GM12878 (cell line): ENCODE data around the gene IGFALS. TPM values are rescaled to one million over a fixed set of nuclear protein-coding genes. Genes with fewer than 3 reads are reported as not detected.

Source experiments
- ATAC-seq: fragments of 200-7000 bp; cut with Tn5 transposase; 3 replicates; pipeline ENCODE4 v1.9.1; 2020; ENCODE audit warnings: mild to moderate bottlenecking, moderate library complexity
- BruUV-seq: library from RNA; stranded (reverse); fragments of 400-500 nt; replicated peaks from 2 replicates; lab custom pipeline; 2021; lab: Mats Ljungman, UMichigan
- CTCF ChIA-PET: fragments of 300-600 bp; sonication (Branson Sonifier 250); formaldehyde crosslinking; extraction: SDS; loops from one replicate; lab custom pipeline; 2021; ENCODE audit warnings: inconsistent platforms; lab: Yijun Ruan, JAX
- POLR2A ChIA-PET: fragments of 350-600 bp; formaldehyde crosslinking; extraction: SDS; loops from one replicate; lab custom pipeline; 2021; ENCODE audit warnings: inconsistent platforms; lab: Charles Lee
- RAD21 ChIA-PET: fragments of 300-600 bp; sonication (Branson Sonifier 250); formaldehyde crosslinking; loops from one replicate; lab custom pipeline; 2023; ENCODE audit warnings: antibody characterized with exemption; ENCODE audit not compliant: unreplicated experiment; lab: Charles Lee
- SMC1A ChIA-PET: fragments of 300-600 bp; sonication (Branson Sonifier 250); formaldehyde crosslinking; loops from one replicate; lab custom pipeline; 2023; ENCODE audit not compliant: unreplicated experiment, uncharacterized antibody; lab: Charles Lee
- DNase-seq: peaks from one replicate; pipeline ENCODE4 v3.0.0-alpha.2; 2011; ENCODE audit warnings: low read depth, low spot score
- FAIRE-seq: peaks from 3 replicates; lab custom pipeline; 2011; peaks lifted over from hg19 to GRCh38; lab: Jason Lieb, UNC
- H2AFZ ChIP-seq: 2 replicates; pipeline ENCODE4 v1.6.0; 2011; ENCODE audit warnings: low read depth, low read length, control low read depth; ENCODE audit not compliant: control insufficient read depth
- H3K27ac ChIP-seq: 2 replicates; pipeline ENCODE4 v1.5.1; 2011; ENCODE audit warnings: control low read depth; ENCODE audit not compliant: control insufficient read depth, insufficient read depth
- H3K27me3 ChIP-seq, 2 experiments: replicated peaks in 1 of 2; 2 replicates each; pipeline versions ENCODE4 v1.6.0 to v1.6.1; 2011; ENCODE audit warnings: low read length in 1 of 2; ENCODE audit not compliant: control insufficient read depth in 2 of 2, insufficient read depth in 2 of 2
- H3K36me3 ChIP-seq, 2 experiments: 2 replicates each; pipeline ENCODE4 v1.5.1; 2011; ENCODE audit warnings: low read length in 1 of 2; ENCODE audit not compliant: control insufficient read depth in 2 of 2, insufficient read depth in 2 of 2
- H3K4me1 ChIP-seq: 2 replicates; pipeline ENCODE4 v1.6.1; 2011; ENCODE audit warnings: mild to moderate bottlenecking, low read length, moderate library complexity, mixed read lengths; ENCODE audit not compliant: control insufficient read depth, insufficient read depth
- H3K4me2 ChIP-seq: 2 replicates; pipeline ENCODE4 v1.6.0; 2011; ENCODE audit warnings: control low read depth; ENCODE audit not compliant: control insufficient read depth, insufficient read depth
- H3K4me3 ChIP-seq: fragments of 200-600 bp; sonication (generic); 2 replicates; pipeline ENCODE4 v1.5.1; 2016
- H3K79me2 ChIP-seq: 2 replicates; pipeline ENCODE4 v1.6.0; 2011; ENCODE audit warnings: low read length; ENCODE audit not compliant: control insufficient read depth, insufficient read depth
- H3K9ac ChIP-seq: 2 replicates; pipeline ENCODE4 v1.8.0; 2011; ENCODE audit warnings: low read length, control low read depth, mixed read lengths; ENCODE audit not compliant: control insufficient read depth, insufficient read depth
- H3K9me3 ChIP-seq: replicated peaks from 3 replicates; pipeline ENCODE4 v1.5.1; 2011; ENCODE audit warnings: mild to moderate bottlenecking, low read length; ENCODE audit not compliant: control insufficient read depth, insufficient read depth
- H4K20me1 ChIP-seq: 2 replicates; pipeline ENCODE4 v1.6.0; 2011; ENCODE audit not compliant: control insufficient read depth, insufficient read depth
- BRCA1 ChIP-seq: IDR thresholded peaks from 2 replicates; pipeline ENCODE4 v1.6.1; 2011; ENCODE audit warnings: low read depth, low read length, improper control_type of control experiment
- CHD1 ChIP-seq: IDR thresholded peaks from 2 replicates; pipeline ENCODE4 v1.6.1; 2012; ENCODE audit warnings: low read depth, low read length, improper control_type of control experiment
- ETV6 ChIP-seq, 2 experiments: fragments of 450-650 bp in 1 of 2; IDR thresholded peaks in 1 of 2; conservative IDR thresholded peaks in 1 of 2; 2 replicates each; pipeline ENCODE4 v1.6.1; 2014; ENCODE audit warnings: antibody characterized with exemption in 1 of 2, borderline replicate concordance in 1 of 2, low read depth in 1 of 2, mild to moderate bottlenecking in 1 of 2, moderate library complexity in 1 of 2
- GATAD2B ChIP-seq: fragments of 450-650 bp; conservative IDR thresholded peaks from 2 replicates; pipeline ENCODE4 v1.6.1; 2017; ENCODE audit warnings: low read depth, mild to moderate bottlenecking, moderate library complexity
- KDM1A ChIP-seq: fragments of 200-600 bp; sonication (generic); IDR thresholded peaks from 2 replicates; pipeline ENCODE4 v1.6.1; 2016; ENCODE audit warnings: borderline replicate concordance
- POU2F2 ChIP-seq: IDR thresholded peaks from 3 replicates; pipeline ENCODE4 v1.6.1; 2011; ENCODE audit warnings: low read depth, mild to moderate bottlenecking, low read length, borderline replicate concordance
- SPI1 ChIP-seq: IDR thresholded peaks from 2 replicates; pipeline ENCODE4 v1.6.1; 2011; ENCODE audit warnings: low read depth, mild to moderate bottlenecking, low read length, moderate library complexity, borderline replicate concordance; ENCODE audit not compliant: insufficient read depth
- TBL1XR1 ChIP-seq: IDR thresholded peaks from 2 replicates; pipeline ENCODE4 v1.6.1; 2012; ENCODE audit warnings: low read depth, low read length, improper control_type of control experiment
- TCF7 ChIP-seq: IDR thresholded peaks from 2 replicates; pipeline ENCODE4 v1.6.1; 2014; ENCODE audit warnings: antibody characterized with exemption, borderline replicate concordance
- ZNF207 ChIP-seq: fragments of 450-650 bp; IDR thresholded peaks from 2 replicates; pipeline ENCODE4 v1.6.1; 2014; ENCODE audit warnings: antibody characterized with exemption, mild to moderate bottlenecking, borderline replicate concordance
- WGBS: methylation state at CpG from one replicate; pipeline ENCODE4 v1.1.6; 2016; ENCODE audit warnings: low lambda C conversion rate; ENCODE audit not compliant: insufficient replicate concordance, insufficient coverage; ENCODE audit errors: missing lambda C conversion rate; 5-methylcytosine and 5-hydroxymethylcytosine counted together
- in situ Hi-C: fragments of 300-500 bp; cut with MboI; formaldehyde crosslinking; loops from 9 replicates; pipeline ENCODE4 v1.14.3; 2018; ENCODE audit warnings: mixed read lengths
- intact Hi-C: fragments of 100-400 bp; cut with micrococcal nuclease; formaldehyde crosslinking; loops from one replicate; pipeline ENCODE4 v1.14.2; 2022; ENCODE audit not compliant: unreplicated experiment
- polyA plus RNA-seq, 11 experiments: library from polyadenylated mRNA; depleted of rRNA in 4 of 11; unstranded in 6 of 11; stranded (reverse) in 5 of 11; fragments of >200 nt; fragmentation: Nextera tagmentation in 4 of 11; fragmentation: Illumina TruSeq in 1 of 11; extraction: Ambion mirVana in 4 of 11; extraction: Trizol in 1 of 11; gene quantifications; 1 replicate in 1 of 11; 2 replicates in 10 of 11; pipeline versions ENCODE4 v1.2.1 to v1.2.3, GENCODE V29; 2011 to 2016; ENCODE audit warnings: inconsistent platforms in 2 of 11, missing spikeins in 2 of 11, low read depth in 1 of 11
- total RNA-seq, 4 experiments: library from RNA; depleted of rRNA in 3 of 4; stranded (reverse); fragments of >200 nt in 3 of 4; fragmentation: Illumina TruSeq in 1 of 4; extraction: Trizol in 1 of 4; gene quantifications; 2 replicates each; pipeline versions ENCODE4 v1.2.1 to v1.2.3, GENCODE V29; 2013 to 2021
- TF ChIP-seq, protein P1 (sequence below): fragments of 450-650 bp; conservative IDR thresholded peaks from 2 replicates; pipeline ENCODE4 v1.6.1; 2017; ENCODE audit warnings: mild to moderate bottlenecking, moderate library complexity
- TF ChIP-seq, protein P2 (sequence below): IDR thresholded peaks from 2 replicates; pipeline ENCODE4 v1.6.1; 2012; ENCODE audit warnings: low read depth, low read length, improper control_type of control experiment
- TF ChIP-seq, protein P3 (sequence below): fragments of 450-650 bp; IDR thresholded peaks from 2 replicates; pipeline ENCODE4 v1.6.1; 2018; ENCODE audit warnings: mild to moderate bottlenecking, low read depth, moderate library complexity; ENCODE audit not compliant: partially characterized antibody
- TF ChIP-seq, protein P4 (sequence below): fragments of 450-650 bp; IDR thresholded peaks from 2 replicates; pipeline ENCODE4 v1.6.1; 2017; ENCODE audit warnings: mild to moderate bottlenecking, moderate library complexity

Gene IGFALS
- total and polyA plus RNA-seq, 10 of the 15 experiments (the other 5 are each of a cell fraction or from before 2014, with no cell fraction given), result 0.04 to 0.11 TPM; not detected in 8

DNA sequence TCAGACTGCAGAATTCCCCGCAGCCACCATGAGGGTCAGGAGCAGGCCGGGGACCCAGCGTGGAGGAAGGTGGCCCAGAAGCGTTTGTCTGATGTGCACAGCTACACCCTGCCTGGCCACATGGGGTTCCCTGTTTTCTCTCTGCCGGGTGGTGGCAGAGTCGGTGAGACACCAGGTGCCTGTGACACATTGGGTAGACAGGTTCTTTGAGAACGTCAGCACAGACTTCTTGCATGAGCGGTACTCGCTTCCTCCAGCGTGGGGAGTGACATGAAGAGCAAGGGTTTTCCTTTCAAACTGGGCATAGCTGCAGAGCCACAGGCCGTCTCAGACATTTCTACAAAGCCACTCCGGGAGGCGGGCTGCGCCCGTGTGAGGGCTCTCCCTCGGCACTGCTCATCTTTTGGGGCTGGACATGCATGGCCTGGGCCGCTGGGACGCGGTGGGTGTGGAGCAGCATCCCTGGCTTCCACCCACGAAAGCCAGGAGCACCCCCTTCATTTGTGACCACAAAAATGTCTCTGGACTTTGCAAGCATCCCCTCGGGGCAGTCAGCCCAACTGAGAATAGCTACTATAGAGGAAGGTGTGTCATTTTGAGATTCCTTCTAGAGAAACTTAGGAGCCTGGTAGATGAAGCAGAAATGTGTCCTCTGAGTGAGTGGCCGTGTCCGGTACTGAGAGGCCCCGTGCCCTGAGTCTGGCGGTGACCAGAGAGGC, 48.2 kb downstream of the IGFALS start:
- ChIA-PET CTCF (no interaction called here), RAD21 (no interaction called here), SMC1A (interaction anchor here (1.0 kb wide), 1 partner anchor 21 kb away, joined by 3 read pairs; no protein-coding TSS in a partner anchor), POLR2A (no interaction called here)
- Histone ChIP-seq H3K9me3 (no peaks in the 10 kb centered on the region), H3K79me2 (no peaks in the 10 kb centered on the region), H3K27me3 (no peaks in the 10 kb centered on the region), H3K36me3 (peaks cover 6 to 13% of the 10 kb centered on the region in 2 experiments), H3K4me3 (no peak overlapping the region), H3K27ac (no peak overlapping the region), H4K20me1 (no peaks in the 10 kb centered on the region), H3K9ac (no peak overlapping the region), H3K4me2 (no peak overlapping the region), H2AFZ (no peak overlapping the region), H3K4me1 (no peaks in the 10 kb centered on the region)
- TSS peak; percentile 48 for BruUV-seq
- 82% methylated on average over 23 of the region's 25 CpGs for WGBS
- in situ Hi-C loops, result no loop called here
- no peak for FAIRE-seq
- intact Hi-C loops, result no loop called here
- no peak for DNase-seq
- no peak for ATAC-seq
- TF ChIP-seq TBL1XR1 (no peak), GATAD2B (no peak), ZNF207 (no peak), SPI1 (no peak), TCF7 (no peak), KDM1A (no peak), POU2F2 (no peak), BRCA1 (no peak), CHD1 (no peak), ETV6 (conservative IDR thresholded peaks at IDR 0.05 in 1 of 2, IDR thresholded peaks at IDR 0.05 in 1 of 2; ENCODE audit: borderline replicate concordance in 1 of 2, low read depth in 1 of 2) (no peak)
- TF ChIP-seq, protein P1, sequence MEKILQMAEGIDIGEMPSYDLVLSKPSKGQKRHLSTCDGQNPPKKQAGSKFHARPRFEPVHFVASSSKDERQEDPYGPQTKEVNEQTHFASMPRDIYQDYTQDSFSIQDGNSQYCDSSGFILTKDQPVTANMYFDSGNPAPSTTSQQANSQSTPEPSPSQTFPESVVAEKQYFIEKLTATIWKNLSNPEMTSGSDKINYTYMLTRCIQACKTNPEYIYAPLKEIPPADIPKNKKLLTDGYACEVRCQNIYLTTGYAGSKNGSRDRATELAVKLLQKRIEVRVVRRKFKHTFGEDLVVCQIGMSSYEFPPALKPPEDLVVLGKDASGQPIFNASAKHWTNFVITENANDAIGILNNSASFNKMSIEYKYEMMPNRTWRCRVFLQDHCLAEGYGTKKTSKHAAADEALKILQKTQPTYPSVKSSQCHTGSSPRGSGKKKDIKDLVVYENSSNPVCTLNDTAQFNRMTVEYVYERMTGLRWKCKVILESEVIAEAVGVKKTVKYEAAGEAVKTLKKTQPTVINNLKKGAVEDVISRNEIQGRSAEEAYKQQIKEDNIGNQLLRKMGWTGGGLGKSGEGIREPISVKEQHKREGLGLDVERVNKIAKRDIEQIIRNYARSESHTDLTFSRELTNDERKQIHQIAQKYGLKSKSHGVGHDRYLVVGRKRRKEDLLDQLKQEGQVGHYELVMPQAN, result no peak
- TF ChIP-seq, protein P2, sequence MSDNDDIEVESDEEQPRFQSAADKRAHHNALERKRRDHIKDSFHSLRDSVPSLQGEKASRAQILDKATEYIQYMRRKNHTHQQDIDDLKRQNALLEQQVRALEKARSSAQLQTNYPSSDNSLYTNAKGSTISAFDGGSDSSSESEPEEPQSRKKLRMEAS, result no peak
- TF ChIP-seq, protein P3, sequence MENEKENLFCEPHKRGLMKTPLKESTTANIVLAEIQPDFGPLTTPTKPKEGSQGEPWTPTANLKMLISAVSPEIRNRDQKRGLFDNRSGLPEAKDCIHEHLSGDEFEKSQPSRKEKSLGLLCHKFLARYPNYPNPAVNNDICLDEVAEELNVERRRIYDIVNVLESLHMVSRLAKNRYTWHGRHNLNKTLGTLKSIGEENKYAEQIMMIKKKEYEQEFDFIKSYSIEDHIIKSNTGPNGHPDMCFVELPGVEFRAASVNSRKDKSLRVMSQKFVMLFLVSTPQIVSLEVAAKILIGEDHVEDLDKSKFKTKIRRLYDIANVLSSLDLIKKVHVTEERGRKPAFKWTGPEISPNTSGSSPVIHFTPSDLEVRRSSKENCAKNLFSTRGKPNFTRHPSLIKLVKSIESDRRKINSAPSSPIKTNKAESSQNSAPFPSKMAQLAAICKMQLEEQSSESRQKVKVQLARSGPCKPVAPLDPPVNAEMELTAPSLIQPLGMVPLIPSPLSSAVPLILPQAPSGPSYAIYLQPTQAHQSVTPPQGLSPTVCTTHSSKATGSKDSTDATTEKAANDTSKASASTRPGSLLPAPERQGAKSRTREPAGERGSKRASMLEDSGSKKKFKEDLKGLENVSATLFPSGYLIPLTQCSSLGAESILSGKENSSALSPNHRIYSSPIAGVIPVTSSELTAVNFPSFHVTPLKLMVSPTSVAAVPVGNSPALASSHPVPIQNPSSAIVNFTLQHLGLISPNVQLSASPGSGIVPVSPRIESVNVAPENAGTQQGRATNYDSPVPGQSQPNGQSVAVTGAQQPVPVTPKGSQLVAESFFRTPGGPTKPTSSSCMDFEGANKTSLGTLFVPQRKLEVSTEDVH, result no peak
- TF ChIP-seq, protein P4, sequence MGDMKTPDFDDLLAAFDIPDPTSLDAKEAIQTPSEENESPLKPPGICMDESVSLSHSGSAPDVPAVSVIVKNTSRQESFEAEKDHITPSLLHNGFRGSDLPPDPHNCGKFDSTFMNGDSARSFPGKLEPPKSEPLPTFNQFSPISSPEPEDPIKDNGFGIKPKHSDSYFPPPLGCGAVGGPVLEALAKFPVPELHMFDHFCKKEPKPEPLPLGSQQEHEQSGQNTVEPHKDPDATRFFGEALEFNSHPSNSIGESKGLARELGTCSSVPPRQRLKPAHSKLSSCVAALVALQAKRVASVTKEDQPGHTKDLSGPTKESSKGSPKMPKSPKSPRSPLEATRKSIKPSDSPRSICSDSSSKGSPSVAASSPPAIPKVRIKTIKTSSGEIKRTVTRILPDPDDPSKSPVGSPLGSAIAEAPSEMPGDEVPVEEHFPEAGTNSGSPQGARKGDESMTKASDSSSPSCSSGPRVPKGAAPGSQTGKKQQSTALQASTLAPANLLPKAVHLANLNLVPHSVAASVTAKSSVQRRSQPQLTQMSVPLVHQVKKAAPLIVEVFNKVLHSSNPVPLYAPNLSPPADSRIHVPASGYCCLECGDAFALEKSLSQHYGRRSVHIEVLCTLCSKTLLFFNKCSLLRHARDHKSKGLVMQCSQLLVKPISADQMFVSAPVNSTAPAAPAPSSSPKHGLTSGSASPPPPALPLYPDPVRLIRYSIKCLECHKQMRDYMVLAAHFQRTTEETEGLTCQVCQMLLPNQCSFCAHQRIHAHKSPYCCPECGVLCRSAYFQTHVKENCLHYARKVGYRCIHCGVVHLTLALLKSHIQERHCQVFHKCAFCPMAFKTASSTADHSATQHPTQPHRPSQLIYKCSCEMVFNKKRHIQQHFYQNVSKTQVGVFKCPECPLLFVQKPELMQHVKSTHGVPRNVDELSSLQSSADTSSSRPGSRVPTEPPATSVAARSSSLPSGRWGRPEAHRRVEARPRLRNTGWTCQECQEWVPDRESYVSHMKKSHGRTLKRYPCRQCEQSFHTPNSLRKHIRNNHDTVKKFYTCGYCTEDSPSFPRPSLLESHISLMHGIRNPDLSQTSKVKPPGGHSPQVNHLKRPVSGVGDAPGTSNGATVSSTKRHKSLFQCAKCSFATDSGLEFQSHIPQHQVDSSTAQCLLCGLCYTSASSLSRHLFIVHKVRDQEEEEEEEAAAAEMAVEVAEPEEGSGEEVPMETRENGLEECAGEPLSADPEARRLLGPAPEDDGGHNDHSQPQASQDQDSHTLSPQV, result no peak
